ENCODE data around the gene NHLRC3. TPM values are rescaled to one million over a fixed set of nuclear protein-coding genes. Genes with fewer than 3 reads are reported as not detected.

Gene NHLRC3
- total and polyA plus RNA-seq, 9 donors = 11.1 to 26.0 (median 20.5) TPM

- intact Hi-C loops (cut with DNase I) = no loop called here
- no peak overlapping the region for H3K27ac ChIP-seq
- no peaks in the 10 kb centered on the region for H3K4me1 ChIP-seq (ENCODE audit: insufficient read depth)
- WGBS, 3 donors = 85 to 90% (median 87%) methylated on average over 4 of the region's 4 CpGs
- no peaks in the 10 kb centered on the region for H3K9me3 ChIP-seq
- no peaks in the 10 kb centered on the region for H3K27me3 ChIP-seq
- DNase-seq = no peak
- H3K4me3 ChIP-seq = no peak overlapping the region
- TF ChIP-seq EP300 (IDR thresholded peaks at IDR 0.05) (no peak), CTCF (IDR thresholded peaks at IDR 0.05) (no peak), POLR2A (IDR thresholded peaks at IDR 0.05) (no peak)
- no peaks in the 10 kb centered on the region for H3K36me3 ChIP-seq
Measured at GRCh38 chr13:39020853-39021462, 17.3 kb upstream of the NHLRC3 start.

- TF ChIP-seq EP300 (IDR thresholded peaks at IDR 0.05) (no peak), CTCF (IDR thresholded peaks at IDR 0.05) (no peak), POLR2A (IDR thresholded peaks at IDR 0.05) (no peak)
- H3K4me3 ChIP-seq = no peak overlapping the region
- H3K27me3 ChIP-seq = no peaks in the 10 kb centered on the region
- intact Hi-C loops (cut with DNase I) = no loop called here
- no peak for DNase-seq
- no peaks in the 10 kb centered on the region for H3K36me3 ChIP-seq
- no peaks in the 10 kb centered on the region for H3K4me1 ChIP-seq (ENCODE audit: insufficient read depth)
- H3K27ac ChIP-seq = no peak overlapping the region
- 21 to 45% (median 42%) methylated on average over 2 of the region's 2 CpGs for WGBS, 3 donors
- H3K9me3 ChIP-seq = no peaks in the 10 kb centered on the region
Measured at GRCh38 chr13:39023316-39023715, 14.9 kb upstream of the NHLRC3 start.

- H3K4me1 ChIP-seq (ENCODE audit: insufficient read depth) = no peaks in the 10 kb centered on the region
- DNase-seq = no peak
- H3K4me3 ChIP-seq = no peak overlapping the region
- H3K9me3 ChIP-seq = no peaks in the 10 kb centered on the region
- H3K27ac ChIP-seq = no peak overlapping the region
- H3K36me3 ChIP-seq = no peaks in the 10 kb centered on the region
- no peaks in the 10 kb centered on the region for H3K27me3 ChIP-seq
- TF ChIP-seq CTCF (IDR thresholded peaks at IDR 0.05) (no peak), POLR2A (IDR thresholded peaks at IDR 0.05) (no peak), EP300 (IDR thresholded peaks at IDR 0.05) (no peak)
- intact Hi-C loops (cut with DNase I) = no loop called here
Measured at GRCh38 chr13:39023761-39024160, 14.5 kb upstream of the NHLRC3 start.

GRCh38 chr13:39025433-39025839 lies 12.8 kb upstream of the NHLRC3 start:
- no peaks in the 10 kb centered on the region for H3K9me3 ChIP-seq
- H3K36me3 ChIP-seq = no peaks in the 10 kb centered on the region
- H3K27ac ChIP-seq = no peak overlapping the region
- 77 to 81% (median 80%) methylated on average over 2 of the region's 2 CpGs for WGBS, 3 donors
- no peaks in the 10 kb centered on the region for H3K4me1 ChIP-seq (ENCODE audit: insufficient read depth)
- intact Hi-C loops (cut with DNase I) = no loop called here
- H3K4me3 ChIP-seq = no peak overlapping the region
- TF ChIP-seq EP300 (IDR thresholded peaks at IDR 0.05) (no peak), CTCF (IDR thresholded peaks at IDR 0.05) (no peak)
- no peak for DNase-seq
- H3K27me3 ChIP-seq = no peaks in the 10 kb centered on the region
